K562 (cell line): ENCODE measurements around the gene BHLHE40. TPM values are rescaled to one million over a fixed set of nuclear protein-coding genes. Genes with fewer than 3 reads are reported as not detected.

Source experiments
- CLOCK ChIP-seq: fragments of 250-450 bp; sonication (Bioruptor Pico); IDR thresholded peaks from 2 replicates; pipeline ENCODE4 v1.4.0; 2020; ENCODE audit warnings: mild to moderate bottlenecking, moderate library complexity, borderline replicate concordance
- DDX20 ChIP-seq: fragments of 450-650 bp; IDR thresholded peaks from 2 replicates; pipeline ENCODE4 v1.6.1; 2016; ENCODE audit warnings: missing genetic modification characterization, low read depth, mild to moderate bottlenecking, missing compliant biosample characterization, moderate library complexity
- FOXM1 ChIP-seq, 2 experiments: fragments of 450-650 bp in 1 of 2; sonication (generic) in 1 of 2; formaldehyde crosslinking in 1 of 2; IDR thresholded peaks; 2 replicates each; pipeline versions ENCODE4 v1.6.1 to v1.9.0; 2017 to 2022; ENCODE audit warnings: low read depth in 2 of 2, mild to moderate bottlenecking in 2 of 2, missing genetic modification reagents in 1 of 2, moderate library complexity in 1 of 2
- JUND ChIP-seq, 2 experiments: IDR thresholded peaks; 2 replicates in 1 of 2; 3 replicates in 1 of 2; pipeline ENCODE4 v1.6.1; 2011; ENCODE audit warnings: borderline replicate concordance in 2 of 2, low read depth in 2 of 2, low read length in 2 of 2, improper control_type of control experiment in 1 of 2, missing biosample characterization in 1 of 2, missing genetic modification characterization in 1 of 2, missing genetic modification reagents in 1 of 2
- KAT8 ChIP-seq: fragments of 450-650 bp; IDR thresholded peaks from 2 replicates; pipeline ENCODE4 v1.6.1; 2016; ENCODE audit warnings: low read depth, mild to moderate bottlenecking
- KDM5B ChIP-seq: fragments of 200-600 bp; sonication (generic); IDR thresholded peaks from 2 replicates; pipeline ENCODE4 v1.6.1; 2012; ENCODE audit warnings: low read depth, mild to moderate bottlenecking, moderate library complexity, low read length, control low read depth, inconsistent platforms; ENCODE audit not compliant: insufficient replicate concordance
- RHOXF2B ChIP-seq: fragments of 250-450 bp; sonication (Bioruptor Pico); conservative IDR thresholded peaks from 2 replicates; pipeline ENCODE4 v1.5.1; 2021
- SIN3B ChIP-seq: fragments of 450-650 bp; IDR thresholded peaks from 2 replicates; pipeline ENCODE4 v1.6.1; 2017; ENCODE audit warnings: low read depth, mild to moderate bottlenecking, moderate library complexity
- SMARCA5 ChIP-seq: fragments of 450-650 bp; IDR thresholded peaks from 2 replicates; pipeline ENCODE4 v1.6.1; 2016
- TFE3 ChIP-seq: fragments of 450-650 bp; formaldehyde crosslinking; IDR thresholded peaks from 2 replicates; pipeline ENCODE4 v1.4.0; 2020; ENCODE audit warnings: mild to moderate bottlenecking, mixed read lengths
- U2AF2 ChIP-seq: fragments of 200-400 bp; formaldehyde crosslinking; optimal IDR thresholded peaks from 2 replicates; pipeline ENCODE3; 2017; ENCODE audit warnings: low read depth, mild to moderate bottlenecking, low read length
- ZBTB17 ChIP-seq: fragments of 450-650 bp; formaldehyde crosslinking; IDR thresholded peaks from 2 replicates; pipeline ENCODE4 v1.4.0; 2020; ENCODE audit warnings: mild to moderate bottlenecking
- ZNF586 ChIP-seq: fragments of 450-650 bp; formaldehyde crosslinking; conservative IDR thresholded peaks from 2 replicates; pipeline ENCODE4 v1.4.0; 2020; ENCODE audit warnings: mild to moderate bottlenecking, moderate library complexity
- ZNF766 ChIP-seq: fragments of 200-800 bp; sonication (Bioruptor generic); conservative IDR thresholded peaks from 2 replicates; pipeline ENCODE4 v1.6.1; 2016; ENCODE audit warnings: missing genetic modification characterization, missing compliant biosample characterization
- ZNF77 ChIP-seq: fragments of 250-450 bp; sonication (Bioruptor Pico); IDR thresholded peaks from 2 replicates; pipeline ENCODE4 v1.5.0; 2020
- polyA plus RNA-seq, 8 experiments: library from polyadenylated mRNA; depleted of rRNA in 4 of 8; stranded (reverse) in 5 of 8; unstranded in 3 of 8; fragments of >200 nt; fragmentation: Nextera tagmentation in 2 of 8; fragmentation: Illumina TruSeq in 1 of 8; extraction: Ambion mirVana in 2 of 8; extraction: Trizol in 1 of 8; gene quantifications; 2 replicates each; pipeline versions ENCODE4 v1.2.1 to v1.2.3, GENCODE V29; 2011 to 2014; ENCODE audit warnings: inconsistent platforms in 1 of 8, missing spikeins in 1 of 8
- total RNA-seq, 7 experiments: library from RNA; depleted of rRNA in 6 of 7; stranded (reverse); fragments of >200 nt in 6 of 7; fragmentation: Illumina TruSeq in 2 of 7; extraction: Trizol in 2 of 7; gene quantifications; 2 replicates each; pipeline versions ENCODE4 v1.2.1 to v1.2.3, GENCODE V29; 2011 to 2021; ENCODE audit warnings: low replicate concordance in 1 of 7
- TF ChIP-seq, protein P1 (sequence below), 3 experiments: IDR thresholded peaks in 2 of 3; conservative IDR thresholded peaks in 1 of 3; 2 replicates each; pipeline ENCODE4 v1.5.1; 2011 to 2012; ENCODE audit warnings: low read length in 3 of 3, mild to moderate bottlenecking in 3 of 3, control low read depth in 2 of 3, improper control_type of control experiment in 1 of 3, inconsistent platforms in 1 of 3, low read depth in 1 of 3, mixed read lengths in 1 of 3, moderate library complexity in 1 of 3; ENCODE audit not compliant: insufficient read depth in 2 of 3
- TF ChIP-seq, protein P2 (sequence below): fragments of 200-800 bp; sonication (Bioruptor generic); IDR thresholded peaks from 2 replicates; pipeline ENCODE4 v1.6.1; 2017; ENCODE audit warnings: missing genetic modification characterization, missing compliant biosample characterization
- TF ChIP-seq, protein P3 (sequence below), 2 experiments: fragments of 450-650 bp in 1 of 2; sonication (generic) in 1 of 2; formaldehyde crosslinking; conservative IDR thresholded peaks; 2 replicates each; pipeline versions ENCODE4 v1.4.0 to v1.8.1; 2020 to 2022; ENCODE audit warnings: mild to moderate bottlenecking in 1 of 2, missing genetic modification reagents in 1 of 2

Gene BHLHE40
- total and polyA plus RNA-seq, 9 of the 15 experiments (the other 6 are each of a cell fraction or from before 2014, with no cell fraction given), result 12.0 to 83.9 (median 31.4) TPM

- TF ChIP-seq CLOCK (CRISPR knock-in tag), result peak; percentile 65; the same call in 1 of the 2 replicates
- TF ChIP-seq RHOXF2B, result no peak
- no peak for TF ChIP-seq SMARCA5
- TF ChIP-seq, protein P1, sequence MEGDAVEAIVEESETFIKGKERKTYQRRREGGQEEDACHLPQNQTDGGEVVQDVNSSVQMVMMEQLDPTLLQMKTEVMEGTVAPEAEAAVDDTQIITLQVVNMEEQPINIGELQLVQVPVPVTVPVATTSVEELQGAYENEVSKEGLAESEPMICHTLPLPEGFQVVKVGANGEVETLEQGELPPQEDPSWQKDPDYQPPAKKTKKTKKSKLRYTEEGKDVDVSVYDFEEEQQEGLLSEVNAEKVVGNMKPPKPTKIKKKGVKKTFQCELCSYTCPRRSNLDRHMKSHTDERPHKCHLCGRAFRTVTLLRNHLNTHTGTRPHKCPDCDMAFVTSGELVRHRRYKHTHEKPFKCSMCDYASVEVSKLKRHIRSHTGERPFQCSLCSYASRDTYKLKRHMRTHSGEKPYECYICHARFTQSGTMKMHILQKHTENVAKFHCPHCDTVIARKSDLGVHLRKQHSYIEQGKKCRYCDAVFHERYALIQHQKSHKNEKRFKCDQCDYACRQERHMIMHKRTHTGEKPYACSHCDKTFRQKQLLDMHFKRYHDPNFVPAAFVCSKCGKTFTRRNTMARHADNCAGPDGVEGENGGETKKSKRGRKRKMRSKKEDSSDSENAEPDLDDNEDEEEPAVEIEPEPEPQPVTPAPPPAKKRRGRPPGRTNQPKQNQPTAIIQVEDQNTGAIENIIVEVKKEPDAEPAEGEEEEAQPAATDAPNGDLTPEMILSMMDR (IDR thresholded peaks at IDR 0.05 in 2 of 3, conservative IDR thresholded peaks at IDR 0.05 in 1 of 3; ENCODE audit: insufficient read depth in 2 of 3, low read depth in 1 of 3, low read length in 3 of 3), result peak in 2 of 3 experiments; percentile 24 to 29; a peak in 2 of 6 replicates
- TF ChIP-seq KAT8, result no peak
- TF ChIP-seq ZNF77 (CRISPR knock-in tag), result no peak
- TF ChIP-seq ZNF766, result peak; percentile 47; the same call in 1 of the 2 replicates
- TF ChIP-seq, protein P2, sequence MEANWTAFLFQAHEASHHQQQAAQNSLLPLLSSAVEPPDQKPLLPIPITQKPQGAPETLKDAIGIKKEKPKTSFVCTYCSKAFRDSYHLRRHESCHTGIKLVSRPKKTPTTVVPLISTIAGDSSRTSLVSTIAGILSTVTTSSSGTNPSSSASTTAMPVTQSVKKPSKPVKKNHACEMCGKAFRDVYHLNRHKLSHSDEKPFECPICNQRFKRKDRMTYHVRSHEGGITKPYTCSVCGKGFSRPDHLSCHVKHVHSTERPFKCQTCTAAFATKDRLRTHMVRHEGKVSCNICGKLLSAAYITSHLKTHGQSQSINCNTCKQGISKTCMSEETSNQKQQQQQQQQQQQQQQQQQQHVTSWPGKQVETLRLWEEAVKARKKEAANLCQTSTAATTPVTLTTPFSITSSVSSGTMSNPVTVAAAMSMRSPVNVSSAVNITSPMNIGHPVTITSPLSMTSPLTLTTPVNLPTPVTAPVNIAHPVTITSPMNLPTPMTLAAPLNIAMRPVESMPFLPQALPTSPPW, result no peak
- TF ChIP-seq KDM5B, result no peak
- TF ChIP-seq, protein P3, sequence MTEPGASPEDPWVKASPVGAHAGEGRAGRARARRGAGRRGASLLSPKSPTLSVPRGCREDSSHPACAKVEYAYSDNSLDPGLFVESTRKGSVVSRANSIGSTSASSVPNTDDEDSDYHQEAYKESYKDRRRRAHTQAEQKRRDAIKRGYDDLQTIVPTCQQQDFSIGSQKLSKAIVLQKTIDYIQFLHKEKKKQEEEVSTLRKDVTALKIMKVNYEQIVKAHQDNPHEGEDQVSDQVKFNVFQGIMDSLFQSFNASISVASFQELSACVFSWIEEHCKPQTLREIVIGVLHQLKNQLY (CRISPR knock-in tag; conservative IDR thresholded peaks at IDR 0.05), result 0 out of 4 replicates have a peak, but pooled peaks of 1 of the 2 experiments have one; percentile 63
- peak; percentile 55; the same call in 1 of the 2 replicates for TF ChIP-seq ZBTB17 (CRISPR knock-in tag)
- TF ChIP-seq DDX20, result peak; percentile 70; the same call in 1 of the 2 replicates
- no peak for TF ChIP-seq U2AF2
- peak; percentile 17; the same call in 1 of the 2 replicates for TF ChIP-seq JUND (IDR thresholded peaks at IDR 0.05; ENCODE audit: borderline replicate concordance, low read depth, low read length)
- peak; percentile 20; the same call in 1 of the 3 replicates for TF ChIP-seq JUND (tag; IDR thresholded peaks at IDR 0.05; ENCODE audit: borderline replicate concordance, low read depth, low read length)
- no peak for TF ChIP-seq FOXM1 (IDR thresholded peaks at IDR 0.05; ENCODE audit: low read depth)
- no peak for TF ChIP-seq FOXM1 (CRISPR knock-in tag; IDR thresholded peaks at IDR 0.05; ENCODE audit: low read depth)
- TF ChIP-seq ZNF586, result no peak
- TF ChIP-seq SIN3B, result no peak
- peak; percentile 30; the same call in 1 of the 2 replicates for TF ChIP-seq TFE3 (CRISPR knock-in tag)
These were observed 17.6 kb downstream of the BHLHE40 start (continued) for GRCh38 chr3:4996771-4997291.
